Tibial artery (tissue), 4 donors: ENCODE measurements around the gene GPN1.
"Not testable (repeated sequence)": the region's sequence is repeated elsewhere in the genome, so short reads cannot be mapped to it uniquely, and the experiment has no call there.

Experiments used
- DNase-seq, 2 donors: peaks; one replicate each; pipeline ENCODE4 v3.0.0-alpha.2; 2019
- H3K27ac ChIP-seq, 2 donors: fragments of 200-600 bp; sonication (generic) in 1 of 2; 1 replicate in 1 of 2; 2 replicates in 1 of 2; pipeline ENCODE4 v1.5.1; 2018 to 2019; ENCODE audit warnings: mild to moderate bottlenecking in 1 of 2
- H3K27me3 ChIP-seq, 2 donors: fragments of 200-600 bp; sonication (generic) in 1 of 2; one replicate each; pipeline versions ENCODE4 v1.5.1 to v1.6.0; 2016 to 2019
- H3K36me3 ChIP-seq, 3 donors: fragments of 200-600 bp; sonication (generic) in 2 of 3; one replicate each; pipeline ENCODE4 v1.5.1; 2016 to 2019; ENCODE audit warnings: mild to moderate bottlenecking in 2 of 3
- H3K4me1 ChIP-seq, 4 donors: fragments of 200-600 bp; sonication (generic) in 2 of 4; 1 replicate in 3 of 4; 2 replicates in 1 of 4; pipeline ENCODE4 v1.5.1; 2016 to 2019
- H3K4me3 ChIP-seq, 2 donors: fragments of 200-600 bp; sonication (generic) in 1 of 2; 1 replicate in 1 of 2; 2 replicates in 1 of 2; pipeline ENCODE4 v1.5.1; 2018 to 2019; ENCODE audit warnings: mild to moderate bottlenecking in 2 of 2
- H3K9me3 ChIP-seq, 3 donors: fragments of 200-600 bp; sonication (generic) in 1 of 3; one replicate each; pipeline ENCODE4 v1.5.1; 2016 to 2019
- CTCF ChIP-seq, 2 experiments: fragments of 200-600 bp in 1 of 2; fragments of 450-650 bp in 1 of 2; IDR thresholded peaks; one replicate each; pipeline ENCODE4 v1.5.1; 2017 to 2019; ENCODE audit warnings: antibody characterized with exemption in 2 of 2, mild to moderate bottlenecking in 1 of 2, moderate library complexity in 1 of 2
- intact Hi-C: fragments of 100-400 bp; cut with DNase I; formaldehyde crosslinking; loops from one replicate; pipeline ENCODE4 v1.15.0; 2023; ENCODE audit warnings: low total_unique reads

GPN1 gene

GRCh38 chr2:27680571-27680970 is 51.7 kb downstream of the GPN1 start:
- intact Hi-C loops = no loop called here
- H3K27me3 ChIP-seq = no peaks in the 10 kb centered on the region
- DNase-seq = no peak
- H3K27ac ChIP-seq = no peak overlapping the region
- H3K9me3 ChIP-seq = no peaks in the 10 kb centered on the region
- TF ChIP-seq CTCF (IDR thresholded peaks at IDR 0.05) = no peak
- H3K4me1 ChIP-seq = peaks cover 0 to 26% (median 11%) of the 10 kb centered on the region in 4 donors
- H3K36me3 ChIP-seq = peaks cover 40 to 84% (median 54%) of the 10 kb centered on the region in 3 donors
- H3K4me3 ChIP-seq = no peak overlapping the region

- H3K36me3 ChIP-seq = peaks cover 44 to 84% (median 52%) of the 10 kb centered on the region in 3 donors
- no peak overlapping the region for H3K4me3 ChIP-seq
- H3K9me3 ChIP-seq = no peaks in the 10 kb centered on the region
- H3K27me3 ChIP-seq = no peaks in the 10 kb centered on the region
- no peak for TF ChIP-seq CTCF (IDR thresholded peaks at IDR 0.05)
- H3K27ac ChIP-seq = peak overlapping the region; percentile 49 to 71
- intact Hi-C loops = no loop called here
- no peak for DNase-seq
- H3K4me1 ChIP-seq = peaks cover 0 to 26% (median 11%) of the 10 kb centered on the region in 4 donors
Measured at GRCh38 chr2:27681841-27682240, 53.0 kb downstream of the GPN1 start.

DNA sequence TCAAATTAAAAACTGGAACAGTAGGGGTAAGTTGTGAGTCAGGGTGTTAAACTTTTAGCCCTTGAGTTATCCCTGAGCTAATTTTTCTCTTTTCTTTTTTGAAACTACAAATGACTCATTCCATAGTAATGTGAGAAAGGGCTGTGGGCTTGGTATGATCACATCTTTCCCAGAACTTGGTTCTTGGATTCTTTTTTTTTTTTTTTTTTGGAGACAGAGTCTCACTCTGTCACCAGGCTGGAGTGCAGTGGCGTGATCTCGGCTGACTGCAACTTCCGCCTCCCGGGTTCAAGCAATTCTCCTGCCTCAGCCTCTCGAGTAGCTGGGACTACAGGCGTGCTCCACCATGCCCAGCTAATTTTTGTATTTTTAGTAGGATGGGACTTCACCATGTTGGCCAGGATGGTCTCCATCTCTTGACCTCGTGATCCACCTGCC is 53.5 kb downstream of the GPN1 start:
- intact Hi-C loops = not testable (repeated sequence)
- H3K27ac ChIP-seq = peak overlapping the region; percentile 49 to 71

DNA sequence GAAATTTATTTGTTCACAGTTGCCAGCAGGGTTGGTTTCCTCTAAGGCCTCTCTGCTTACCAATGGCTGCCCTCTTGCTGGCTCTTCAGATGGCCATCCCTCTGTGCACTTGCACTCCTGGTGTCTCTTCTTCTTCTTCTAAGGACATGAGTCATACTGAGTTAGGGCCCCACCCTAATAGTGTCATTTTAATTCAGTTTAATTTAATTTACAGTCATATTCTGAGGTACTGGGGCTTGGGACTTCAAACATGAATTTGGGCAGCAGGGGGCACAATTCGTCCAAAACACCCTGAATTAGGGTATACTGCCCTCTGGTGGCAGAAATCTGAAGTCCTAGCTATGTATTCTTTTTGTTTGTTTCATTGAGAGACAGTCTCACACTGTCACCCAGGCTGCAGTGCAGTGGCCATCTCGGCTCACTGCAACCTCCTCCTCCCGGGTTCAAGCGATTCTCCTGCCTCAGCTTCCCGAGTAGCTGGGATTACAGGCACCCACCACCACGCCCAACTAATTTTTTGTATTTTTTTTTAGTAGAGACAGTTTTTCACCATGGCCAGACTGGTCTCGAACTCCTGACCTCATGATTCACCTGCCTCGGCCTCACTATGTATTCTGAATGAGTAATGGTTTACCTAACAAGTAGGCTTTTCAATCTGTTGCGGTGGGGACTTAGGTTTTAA is 54.7 kb downstream of the GPN1 start:
- peak; percentile 75 to 76 for DNase-seq
- intact Hi-C loops = no loop called here
- no peaks in the 10 kb centered on the region for H3K9me3 ChIP-seq
- H3K36me3 ChIP-seq = peaks cover 47 to 82% (median 47%) of the 10 kb centered on the region in 3 donors
- TF ChIP-seq CTCF (IDR thresholded peaks at IDR 0.05) = peak; percentile 78 to 88
- peak overlapping the region; percentile 25 to 71 for H3K27ac ChIP-seq
- H3K27me3 ChIP-seq = no peaks in the 10 kb centered on the region
- no peak overlapping the region for H3K4me3 ChIP-seq
- H3K4me1 ChIP-seq = peaks cover 0 to 26% (median 11%) of the 10 kb centered on the region in 4 donors

More for the DNA sequence above, 53.5 kb downstream of the GPN1 start:
- H3K4me1 ChIP-seq = peaks cover 0 to 26% (median 11%) of the 10 kb centered on the region in 4 donors
- not testable (repeated sequence) for H3K4me3 ChIP-seq, H3K27me3 ChIP-seq, H3K9me3 ChIP-seq, DNase-seq
- H3K36me3 ChIP-seq = peaks cover 46 to 84% (median 50%) of the 10 kb centered on the region in 3 donors

DNA sequence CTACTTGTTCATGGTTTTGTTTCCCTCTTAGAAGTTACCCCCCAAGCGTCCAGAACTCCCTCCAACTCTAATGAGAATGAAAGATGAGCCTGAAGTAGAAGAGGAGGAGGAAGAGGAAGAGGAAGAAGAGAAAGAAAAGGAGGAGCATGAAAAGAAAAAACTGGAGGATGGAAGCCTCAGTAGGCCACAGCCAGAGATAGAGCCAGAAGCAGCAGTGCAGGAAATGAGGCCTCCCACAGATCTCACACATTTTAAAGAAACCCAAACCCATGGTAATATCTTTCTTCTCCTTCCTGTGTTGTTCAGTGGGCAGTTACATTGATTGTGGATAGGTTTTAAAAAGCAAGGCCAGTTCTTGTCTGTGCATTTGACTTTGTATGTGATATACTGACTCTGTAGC is 56.2 kb downstream of the GPN1 start:
- peaks cover 49 to 77% (median 50%) of the 10 kb centered on the region in 3 donors for H3K36me3 ChIP-seq
- H3K9me3 ChIP-seq, intact Hi-C loops: not testable (repeated sequence)

DNA sequence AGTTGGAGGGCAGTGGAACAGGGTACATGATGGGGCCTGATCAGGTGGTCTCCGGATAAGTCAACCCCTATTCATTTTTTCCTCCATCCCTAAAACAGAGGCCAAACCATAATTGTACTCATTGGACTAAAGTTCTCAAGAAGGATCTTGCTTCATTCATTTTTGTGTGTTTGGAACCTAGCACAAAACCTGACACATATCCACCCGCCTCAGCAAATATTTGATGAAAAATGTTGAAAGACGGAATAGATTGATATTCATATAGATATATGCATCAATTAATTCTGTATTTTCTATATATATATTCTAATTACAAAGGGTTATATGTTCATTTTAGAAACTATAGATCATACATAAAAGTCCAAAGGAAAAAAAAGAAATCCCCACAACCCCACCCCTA is 56.7 kb downstream of the GPN1 start:
- no peak for TF ChIP-seq CTCF (IDR thresholded peaks at IDR 0.05)
- H3K4me1 ChIP-seq = peaks cover 0 to 26% (median 11%) of the 10 kb centered on the region in 4 donors
- H3K9me3 ChIP-seq = no peaks in the 10 kb centered on the region

More for the DNA sequence above, 56.2 kb downstream of the GPN1 start:
- not testable (repeated sequence) for H3K27ac ChIP-seq, DNase-seq, H3K4me3 ChIP-seq, H3K27me3 ChIP-seq
- peaks cover 0 to 26% (median 11%) of the 10 kb centered on the region in 4 donors for H3K4me1 ChIP-seq

More for the DNA sequence above, 56.7 kb downstream of the GPN1 start:
- H3K4me3 ChIP-seq = no peak overlapping the region
- no peak for DNase-seq
- intact Hi-C loops = no loop called here
- no peak overlapping the region for H3K27ac ChIP-seq
- peaks cover 46 to 77% (median 49%) of the 10 kb centered on the region in 3 donors for H3K36me3 ChIP-seq
- no peaks in the 10 kb centered on the region for H3K27me3 ChIP-seq
